GM12878 (cell line): ENCODE results near the gene MTX1. TPM values are rescaled to one million over a fixed set of nuclear protein-coding genes. Genes with fewer than 3 reads are reported as not detected.
A peak's percentile ranks its signal among the peaks of the same experiment; 100 is the strongest.

Source experiments
- ATAC-seq: fragments of 200-7000 bp; cut with Tn5 transposase; 3 replicates; pipeline ENCODE4 v1.9.1; 2020; ENCODE audit warnings: mild to moderate bottlenecking, moderate library complexity
- BruUV-seq: library from RNA; stranded (reverse); fragments of 400-500 nt; replicated peaks from 2 replicates; lab custom pipeline; 2021; lab: Mats Ljungman, UMichigan
- CTCF ChIA-PET: fragments of 300-600 bp; sonication (Branson Sonifier 250); formaldehyde crosslinking; extraction: SDS; loops from one replicate; lab custom pipeline; 2021; ENCODE audit warnings: inconsistent platforms; lab: Yijun Ruan, JAX
- POLR2A ChIA-PET: fragments of 350-600 bp; formaldehyde crosslinking; extraction: SDS; loops from one replicate; lab custom pipeline; 2021; ENCODE audit warnings: inconsistent platforms; lab: Charles Lee
- RAD21 ChIA-PET: fragments of 300-600 bp; sonication (Branson Sonifier 250); formaldehyde crosslinking; loops from one replicate; lab custom pipeline; 2023; ENCODE audit warnings: antibody characterized with exemption; ENCODE audit not compliant: unreplicated experiment; lab: Charles Lee
- SMC1A ChIA-PET: fragments of 300-600 bp; sonication (Branson Sonifier 250); formaldehyde crosslinking; loops from one replicate; lab custom pipeline; 2023; ENCODE audit not compliant: unreplicated experiment, uncharacterized antibody; lab: Charles Lee
- DNase-seq: peaks from one replicate; pipeline ENCODE4 v3.0.0-alpha.2; 2011; ENCODE audit warnings: low read depth, low spot score
- FAIRE-seq: peaks from 3 replicates; lab custom pipeline; 2011; peaks lifted over from hg19 to GRCh38; lab: Jason Lieb, UNC
- H2AFZ ChIP-seq: 2 replicates; pipeline ENCODE4 v1.6.0; 2011; ENCODE audit warnings: low read depth, low read length, control low read depth; ENCODE audit not compliant: control insufficient read depth
- H3K27ac ChIP-seq: 2 replicates; pipeline ENCODE4 v1.5.1; 2011; ENCODE audit warnings: control low read depth; ENCODE audit not compliant: control insufficient read depth, insufficient read depth
- H3K27me3 ChIP-seq, 2 experiments: replicated peaks in 1 of 2; 2 replicates each; pipeline versions ENCODE4 v1.6.0 to v1.6.1; 2011; ENCODE audit warnings: low read length in 1 of 2; ENCODE audit not compliant: control insufficient read depth in 2 of 2, insufficient read depth in 2 of 2
- H3K36me3 ChIP-seq, 2 experiments: 2 replicates each; pipeline ENCODE4 v1.5.1; 2011; ENCODE audit warnings: low read length in 1 of 2; ENCODE audit not compliant: control insufficient read depth in 2 of 2, insufficient read depth in 2 of 2
- H3K4me1 ChIP-seq: 2 replicates; pipeline ENCODE4 v1.6.1; 2011; ENCODE audit warnings: mild to moderate bottlenecking, low read length, moderate library complexity, mixed read lengths; ENCODE audit not compliant: control insufficient read depth, insufficient read depth
- H3K4me2 ChIP-seq: 2 replicates; pipeline ENCODE4 v1.6.0; 2011; ENCODE audit warnings: control low read depth; ENCODE audit not compliant: control insufficient read depth, insufficient read depth
- H3K4me3 ChIP-seq: fragments of 200-600 bp; sonication (generic); 2 replicates; pipeline ENCODE4 v1.5.1; 2016
- H3K79me2 ChIP-seq: 2 replicates; pipeline ENCODE4 v1.6.0; 2011; ENCODE audit warnings: low read length; ENCODE audit not compliant: control insufficient read depth, insufficient read depth
- H3K9ac ChIP-seq: 2 replicates; pipeline ENCODE4 v1.8.0; 2011; ENCODE audit warnings: low read length, control low read depth, mixed read lengths; ENCODE audit not compliant: control insufficient read depth, insufficient read depth
- H3K9me3 ChIP-seq: replicated peaks from 3 replicates; pipeline ENCODE4 v1.5.1; 2011; ENCODE audit warnings: mild to moderate bottlenecking, low read length; ENCODE audit not compliant: control insufficient read depth, insufficient read depth
- H4K20me1 ChIP-seq: 2 replicates; pipeline ENCODE4 v1.6.0; 2011; ENCODE audit not compliant: control insufficient read depth, insufficient read depth
- BCLAF1 ChIP-seq: fragments of 450-650 bp; IDR thresholded peaks from 2 replicates; pipeline ENCODE4 v1.6.1; 2017; ENCODE audit warnings: antibody characterized with exemption, mild to moderate bottlenecking, moderate library complexity
- CUX1 ChIP-seq: IDR thresholded peaks from 2 replicates; pipeline ENCODE4 v1.6.1; 2012; ENCODE audit warnings: improper control_type of control experiment, low read depth, low read length; ENCODE audit not compliant: insufficient replicate concordance
- HDAC6 ChIP-seq: fragments of 200-600 bp; sonication (generic); IDR thresholded peaks from one replicate; pipeline ENCODE4 v1.8.0; 2017; ENCODE audit warnings: antibody characterized with exemption; ENCODE audit not compliant: unreplicated experiment
- IRF5 ChIP-seq: fragments of 450-650 bp; IDR thresholded peaks from 2 replicates; pipeline ENCODE4 v1.6.1; 2017; ENCODE audit warnings: borderline replicate concordance
- NFXL1 ChIP-seq: fragments of 450-650 bp; IDR thresholded peaks from 2 replicates; pipeline ENCODE4 v1.6.1; 2017; ENCODE audit warnings: antibody characterized with exemption, mild to moderate bottlenecking, borderline replicate concordance
- POU2F2 ChIP-seq: IDR thresholded peaks from 3 replicates; pipeline ENCODE4 v1.6.1; 2011; ENCODE audit warnings: low read depth, mild to moderate bottlenecking, low read length, borderline replicate concordance
- SP1 ChIP-seq: IDR thresholded peaks from one replicate; pipeline ENCODE4 v1.6.1; 2011; ENCODE audit warnings: low read depth, low read length
- TARDBP ChIP-seq: IDR thresholded peaks from 2 replicates; pipeline ENCODE4 v1.6.1; 2016; ENCODE audit warnings: borderline replicate concordance
- ZZZ3 ChIP-seq: IDR thresholded peaks from 2 replicates; pipeline ENCODE4 v1.6.1; 2011; ENCODE audit warnings: low read depth; ENCODE audit not compliant: control insufficient read depth, insufficient read length
- WGBS: methylation state at CpG from one replicate; pipeline ENCODE4 v1.1.6; 2016; ENCODE audit warnings: low lambda C conversion rate; ENCODE audit not compliant: insufficient replicate concordance, insufficient coverage; ENCODE audit errors: missing lambda C conversion rate; 5-methylcytosine and 5-hydroxymethylcytosine counted together
- in situ Hi-C: fragments of 300-500 bp; cut with MboI; formaldehyde crosslinking; loops from 9 replicates; pipeline ENCODE4 v1.14.3; 2018; ENCODE audit warnings: mixed read lengths
- intact Hi-C: fragments of 100-400 bp; cut with micrococcal nuclease; formaldehyde crosslinking; loops from one replicate; pipeline ENCODE4 v1.14.2; 2022; ENCODE audit not compliant: unreplicated experiment
- polyA plus RNA-seq, 11 experiments: library from polyadenylated mRNA; depleted of rRNA in 4 of 11; unstranded in 6 of 11; stranded (reverse) in 5 of 11; fragments of >200 nt; fragmentation: Nextera tagmentation in 4 of 11; fragmentation: Illumina TruSeq in 1 of 11; extraction: Ambion mirVana in 4 of 11; extraction: Trizol in 1 of 11; gene quantifications; 1 replicate in 1 of 11; 2 replicates in 10 of 11; pipeline versions ENCODE4 v1.2.1 to v1.2.3, GENCODE V29; 2011 to 2016; ENCODE audit warnings: inconsistent platforms in 2 of 11, missing spikeins in 2 of 11, low read depth in 1 of 11
- total RNA-seq, 4 experiments: library from RNA; depleted of rRNA in 3 of 4; stranded (reverse); fragments of >200 nt in 3 of 4; fragmentation: Illumina TruSeq in 1 of 4; extraction: Trizol in 1 of 4; gene quantifications; 2 replicates each; pipeline versions ENCODE4 v1.2.1 to v1.2.3, GENCODE V29; 2013 to 2021
- TF ChIP-seq, protein P1 (sequence below): fragments of 450-650 bp; IDR thresholded peaks from 2 replicates; pipeline ENCODE4 v1.6.1; 2017; ENCODE audit warnings: mild to moderate bottlenecking

The MTX1 gene
- total and polyA plus RNA-seq, 10 of the 15 experiments (the other 5 are each of a cell fraction or from before 2014, with no cell fraction given), result 15.8 to 92.0 (median 49.1) TPM

GRCh38 chr1:155193275-155193990 is 15.1 kb upstream of the MTX1 start:
- H3K4me2 ChIP-seq, result peak overlapping the region; percentile 89
- peaks cover 16% of the 10 kb centered on the region for H3K4me1 ChIP-seq
- under 1% methylated on average over 38 of the region's 38 CpGs for WGBS
- DNase-seq (no peak), ATAC-seq (peak; percentile 93), FAIRE-seq (peak; percentile 74)
- H3K27me3 ChIP-seq, result no peaks in the 10 kb centered on the region
- H2AFZ ChIP-seq, result peak overlapping the region; percentile 85
- peak overlapping the region; percentile 77 for H3K4me3 ChIP-seq
- H3K36me3 ChIP-seq, result no peaks in the 10 kb centered on the region
- in situ Hi-C loops (no loop called here), intact Hi-C loops (no loop called here)
- H4K20me1 ChIP-seq, result no peaks in the 10 kb centered on the region
- no peaks in the 10 kb centered on the region for H3K79me2 ChIP-seq
- H3K27ac ChIP-seq, result peak overlapping the region; percentile 22
- H3K9ac ChIP-seq, result peak overlapping the region; percentile 58
- ChIA-PET CTCF (interaction anchor here (0.6 to 5.2 kb wide), 31 partner anchors 8 to 1406 kb away, joined by 3 to 244 read pairs (median 4); partner anchors contain the start of genes DPM3, KRTCAP2, MTX1 and PMVK), RAD21 (interaction anchor here (0.5 to 3.5 kb wide), 12 partner anchors 8 to 311 kb away, joined by 3 to 77 read pairs (median 4); partner anchors contain the start of genes KRTCAP2, MTX1 and THBS3), POLR2A (interaction anchor here (0.5 to 3.5 kb wide), 12 partner anchors 8 to 736 kb away, joined by 3 to 77 read pairs (median 7); partner anchors contain the start of genes KRTCAP2, MTX1, THBS3 and TRIM46), SMC1A (interaction anchor here (1.1 to 3.5 kb wide), 10 partner anchors 8 to 102 kb away, joined by 3 to 46 read pairs (median 4); partner anchors contain the start of genes KRTCAP2, MTX1, THBS3 and TRIM46)
- no peaks in the 10 kb centered on the region for H3K9me3 ChIP-seq
- no TSS peak for BruUV-seq
- TF ChIP-seq ZZZ3 (no peak), HDAC6 (peak; percentile 32), SP1 (no peak), TARDBP (no peak), IRF5 (no peak), BCLAF1 (no peak), POU2F2 (peak; percentile 42; the same call in 1 of the 3 replicates), NFXL1 (no peak), CUX1 (no peak)
- TF ChIP-seq, protein P1, sequence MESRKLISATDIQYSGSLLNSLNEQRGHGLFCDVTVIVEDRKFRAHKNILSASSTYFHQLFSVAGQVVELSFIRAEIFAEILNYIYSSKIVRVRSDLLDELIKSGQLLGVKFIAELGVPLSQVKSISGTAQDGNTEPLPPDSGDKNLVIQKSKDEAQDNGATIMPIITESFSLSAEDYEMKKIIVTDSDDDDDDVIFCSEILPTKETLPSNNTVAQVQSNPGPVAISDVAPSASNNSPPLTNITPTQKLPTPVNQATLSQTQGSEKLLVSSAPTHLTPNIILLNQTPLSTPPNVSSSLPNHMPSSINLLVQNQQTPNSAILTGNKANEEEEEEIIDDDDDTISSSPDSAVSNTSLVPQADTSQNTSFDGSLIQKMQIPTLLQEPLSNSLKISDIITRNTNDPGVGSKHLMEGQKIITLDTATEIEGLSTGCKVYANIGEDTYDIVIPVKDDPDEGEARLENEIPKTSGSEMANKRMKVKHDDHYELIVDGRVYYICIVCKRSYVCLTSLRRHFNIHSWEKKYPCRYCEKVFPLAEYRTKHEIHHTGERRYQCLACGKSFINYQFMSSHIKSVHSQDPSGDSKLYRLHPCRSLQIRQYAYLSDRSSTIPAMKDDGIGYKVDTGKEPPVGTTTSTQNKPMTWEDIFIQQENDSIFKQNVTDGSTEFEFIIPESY, result no peak
